Midbrain (tissue), 1 donor: Measurements from ENCODE around the gene REN.

Source experiments
- DNase-seq: peaks from one replicate; lab custom pipeline; 2025; lab: John Stamatoyannopoulos, UW

REN gene

DNA sequence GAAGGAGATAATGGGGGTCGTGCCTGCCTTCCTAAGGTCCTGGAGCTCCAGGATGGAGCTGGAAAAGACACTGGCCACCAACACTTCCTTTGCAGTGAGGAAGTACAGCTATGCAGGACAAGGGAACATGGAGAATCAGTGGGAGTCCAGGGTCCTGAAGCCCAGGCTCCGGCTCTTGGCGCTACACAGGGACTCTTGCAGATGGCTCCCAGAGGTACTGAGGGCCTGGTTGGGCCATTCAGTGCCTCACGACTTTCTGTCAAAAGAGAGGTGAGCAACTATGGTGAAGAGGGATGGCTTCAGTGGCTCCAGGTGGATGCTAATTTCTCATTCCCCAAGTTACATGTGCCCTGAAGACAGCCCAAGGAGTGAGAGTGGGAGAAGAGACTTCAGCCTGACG is 12.5 kb downstream of the REN start:
- no peak for DNase-seq

DNA sequence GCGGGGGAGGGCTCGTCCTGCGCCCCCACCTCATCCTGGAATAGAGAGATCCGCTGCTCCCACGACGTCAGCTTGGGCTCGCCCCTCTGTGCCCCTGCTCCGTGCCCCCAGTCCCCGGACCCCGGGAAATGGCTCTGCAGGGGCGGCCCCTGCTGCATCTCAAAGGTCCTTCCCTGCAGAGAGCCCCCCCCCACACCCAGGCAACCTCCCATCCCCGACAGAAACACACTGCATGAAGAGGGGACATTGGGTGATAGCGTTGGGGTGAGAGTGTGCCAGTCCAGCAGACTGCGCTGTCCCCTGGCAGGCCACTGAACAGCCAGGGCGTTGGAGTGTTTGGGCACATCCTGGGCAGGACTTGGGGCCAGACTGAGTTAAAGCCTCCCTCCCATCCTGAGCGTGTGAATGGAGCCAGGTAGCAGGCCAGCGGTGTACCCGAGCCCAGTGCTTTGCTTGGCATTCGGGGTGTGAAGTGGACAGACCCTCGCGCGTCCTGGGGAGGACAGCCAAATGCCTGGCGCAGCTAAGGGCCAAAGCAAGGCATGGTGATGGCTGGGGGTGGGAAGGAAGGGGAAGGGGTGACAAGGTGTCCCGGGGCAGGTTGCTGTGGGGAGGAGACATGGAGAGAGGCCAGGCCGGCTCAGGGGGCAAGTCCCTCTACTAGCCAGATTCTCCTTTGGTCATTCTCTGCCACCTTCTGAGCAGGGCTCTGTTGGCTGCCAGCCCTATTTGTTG is 13.7 kb downstream of the REN start:
- DNase-seq, result no peak

GRCh38 chr1:204151552-204152309 is 14.4 kb downstream of the REN start, which contains the start of gene ETNK2:
Gene ETNK2 (minus strand): TSS chr1:204152044. CDS start chr1:204151852, 192 bp downstream.
- DNase-seq, result peak; percentile 47

- peak; percentile 20 for DNase-seq
Observed at GRCh38 chr1:204150702-204151551, 15.2 kb downstream of the REN start.

DNA sequence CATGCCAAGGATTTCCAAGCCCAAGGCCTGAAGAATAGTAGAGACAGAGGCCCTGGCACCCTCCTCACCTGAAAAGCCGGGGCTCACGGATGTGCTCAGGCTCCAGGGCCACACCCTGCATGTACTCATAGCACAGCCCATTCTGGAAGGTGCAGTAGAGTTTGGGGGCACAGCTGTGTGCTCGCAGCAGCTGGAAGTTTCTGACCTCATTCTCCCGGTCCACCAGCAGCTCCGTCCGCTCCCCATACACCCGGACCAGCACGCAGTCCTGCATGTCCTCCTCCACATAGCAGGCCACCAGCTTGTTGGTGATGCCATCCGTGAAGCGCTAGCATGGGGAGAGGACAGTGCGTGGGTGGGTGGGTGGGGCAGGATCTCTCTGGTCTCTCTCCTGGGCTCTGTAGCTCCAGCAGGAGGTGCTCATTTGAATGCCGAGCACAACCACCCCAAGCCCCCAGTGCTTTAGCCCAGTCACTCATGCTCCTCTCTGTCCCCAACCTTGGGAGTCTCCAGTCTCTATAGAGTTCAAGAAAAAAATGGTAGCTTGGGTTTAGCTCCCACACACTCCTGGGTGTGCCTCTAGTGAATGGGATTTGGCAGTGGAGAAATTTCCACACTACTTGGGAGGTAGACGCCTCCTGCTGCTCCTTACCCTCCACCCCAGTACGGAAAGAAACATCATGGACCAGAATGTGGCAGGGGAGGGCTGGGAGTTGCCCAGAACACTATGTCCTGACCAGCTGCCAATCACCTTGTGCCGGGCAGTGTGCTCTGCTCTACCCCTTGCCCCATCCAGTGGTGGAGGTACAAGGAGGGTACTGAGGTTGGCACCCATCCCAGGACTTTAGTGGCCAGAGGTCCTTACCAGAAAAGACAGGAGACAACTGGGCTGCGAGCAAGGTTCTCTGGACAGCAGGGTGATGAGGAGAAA is 16.2 kb downstream of the REN start:
- DNase-seq, result no peak

GRCh38 chr1:204149107-204149506 is 17.0 kb downstream of the REN start:
- no peak for DNase-seq

- DNase-seq, result no peak
Observed at GRCh38 chr1:204147406-204148383, 18.4 kb downstream of the REN start.

GRCh38 chr1:204146965-204147364 is 19.2 kb downstream of the REN start:
- no peak for DNase-seq

DNA sequence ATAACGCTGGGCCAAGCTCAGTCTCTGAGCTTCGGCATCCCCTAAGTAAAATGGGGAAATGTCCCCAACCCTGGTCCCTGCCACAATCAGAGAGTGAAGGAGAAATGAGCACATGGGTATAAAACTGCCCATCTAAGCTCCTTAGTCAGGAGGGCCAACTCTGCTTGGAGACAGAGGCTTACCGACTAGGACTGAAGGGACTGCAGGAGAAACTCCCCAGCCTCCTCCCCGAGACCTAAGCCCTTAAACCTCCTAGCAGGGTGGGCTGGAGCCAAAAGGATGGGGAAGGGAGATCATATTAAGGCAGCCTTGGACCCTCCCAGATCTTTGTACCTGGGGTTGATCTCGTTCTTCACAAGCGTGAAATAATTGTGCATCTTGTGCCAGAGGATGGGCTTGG is 19.8 kb downstream of the REN start:
- no peak for DNase-seq

- no peak for DNase-seq
Observed at GRCh38 chr1:204145033-204145504, 21.1 kb downstream of the REN start.

DNA sequence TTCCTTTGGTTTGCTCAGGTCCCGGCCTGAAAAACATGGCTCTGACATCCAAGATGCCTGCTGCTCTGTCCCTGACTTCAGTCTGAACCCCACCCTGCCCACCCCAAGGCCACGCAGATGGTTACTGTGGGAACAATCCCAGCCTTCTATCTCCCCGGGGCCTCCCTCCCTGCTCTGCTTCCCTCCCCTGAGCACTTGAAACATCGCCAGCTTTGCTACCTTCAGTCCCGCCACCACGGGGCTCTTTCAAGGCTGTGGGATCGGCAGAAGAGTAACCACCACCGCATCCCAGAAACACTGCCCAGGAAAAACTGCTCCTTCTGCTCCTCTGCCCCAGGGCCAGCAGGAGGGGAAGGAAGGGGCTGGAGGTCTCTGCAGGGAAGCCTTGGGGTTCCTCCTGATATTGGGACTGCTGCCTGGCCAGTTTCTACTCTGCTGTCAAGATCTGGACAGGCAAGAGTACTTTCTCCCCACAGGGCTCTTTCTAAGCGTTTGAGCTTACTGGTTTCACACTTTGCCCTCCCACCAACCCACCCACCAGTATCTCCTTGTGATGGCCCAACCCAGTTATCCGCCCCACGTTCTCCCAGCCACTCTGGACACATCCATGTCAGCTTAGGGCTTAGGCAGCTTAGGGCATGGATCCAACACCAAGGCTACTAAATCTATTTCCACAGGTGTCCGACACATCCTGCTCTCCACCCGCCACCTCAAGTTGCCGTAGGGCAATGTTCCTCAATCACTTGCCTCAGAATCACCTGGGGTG is 22.7 kb downstream of the REN start:
- no peak for DNase-seq

- no peak for DNase-seq
Observed at GRCh38 chr1:204142032-204142974, 23.8 kb downstream of the REN start.

- no peak for DNase-seq
Observed at GRCh38 chr1:204141131-204141530, 25.0 kb downstream of the REN start.

GRCh38 chr1:204139952-204140351 is 26.2 kb downstream of the REN start:
- DNase-seq, result no peak

GRCh38 chr1:204139088-204139487 is 27.0 kb downstream of the REN start:
- no peak for DNase-seq

DNA sequence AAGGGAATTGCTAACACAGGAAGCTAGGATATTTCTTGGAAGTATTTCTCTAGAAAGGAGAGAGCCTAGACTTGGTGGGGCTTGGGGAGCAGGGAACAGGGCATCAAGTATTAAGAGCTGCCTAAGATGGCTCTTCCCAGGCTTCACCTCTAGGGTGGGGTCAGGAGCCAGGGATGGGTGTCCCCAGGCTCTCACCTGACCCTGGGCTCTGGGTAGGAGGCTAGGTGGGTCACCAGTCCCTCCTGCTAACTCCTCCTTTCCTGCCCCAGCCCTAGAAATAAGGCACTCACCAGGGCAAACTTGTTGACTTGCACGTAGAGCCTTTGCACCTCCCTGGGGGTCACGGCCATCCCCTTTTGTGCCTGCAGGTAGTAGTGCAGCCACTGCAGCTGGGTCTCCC is 29.3 kb downstream of the REN start:
- no peak for DNase-seq

DNA sequence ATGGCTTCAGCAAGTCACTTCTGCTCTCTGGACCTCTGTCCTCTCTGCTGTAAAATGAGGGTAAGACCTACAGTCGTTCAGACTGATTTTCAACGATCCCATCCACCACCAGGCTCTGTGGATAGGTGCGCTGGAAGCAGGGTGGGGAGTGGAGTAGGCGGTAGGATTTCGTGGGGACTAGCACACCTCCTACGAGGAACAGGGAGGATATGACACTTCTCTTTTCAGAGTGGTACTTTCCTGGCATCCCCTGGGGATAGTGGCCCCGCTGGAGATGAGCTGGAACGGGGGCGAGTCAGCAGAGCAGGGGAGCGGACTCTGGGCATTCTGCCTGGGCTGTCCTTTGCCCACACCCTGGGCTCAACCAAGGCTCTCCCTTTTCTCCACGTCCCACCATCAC is 32.0 kb downstream of the REN start:
- DNase-seq, result no peak

GRCh38 chr1:204132718-204133117 is 33.4 kb downstream of the REN start:
- DNase-seq, result no peak
